SU-DHL-6 (cell line): ENCODE measurements around the gene DNAAF6.
"Not testable (repeated sequence)": the region's sequence is repeated elsewhere in the genome, so short reads cannot be mapped to it uniquely, and the experiment has no call there.

Experiments used
- H2AFZ ChIP-seq: fragments of 200-600 bp; sonication (generic); 2 replicates; pipeline ENCODE4 v1.6.1; 2014; ENCODE audit warnings: low read depth, mild to moderate bottlenecking, moderate library complexity, mixed read lengths, antibody characterized with exemption, low read length; ENCODE audit not compliant: severe bottlenecking
- H3F3A ChIP-seq: fragments of 200-600 bp; shearing (Covaris generic); 2 replicates; pipeline ENCODE4 v1.6.0; 2016; ENCODE audit warnings: antibody characterized with exemption, mild to moderate bottlenecking; ENCODE audit not compliant: insufficient read depth
- H3K27ac ChIP-seq: fragments of 200-600 bp; sonication (generic); 2 replicates; pipeline ENCODE4 v1.5.1; 2016; ENCODE audit warnings: low read depth, mild to moderate bottlenecking, low read length, moderate library complexity, mixed read lengths
- H3K27me3 ChIP-seq: fragments of 200-600 bp; sonication (generic), shearing (Covaris generic); 2 replicates; pipeline ENCODE4 v1.6.0; 2014; ENCODE audit warnings: mild to moderate bottlenecking, low read length
- H3K36me3 ChIP-seq: fragments of 200-600 bp; sonication (generic); 2 replicates; pipeline ENCODE4 v1.6.1; 2014; ENCODE audit warnings: mild to moderate bottlenecking, low read length, mixed read lengths
- H3K4me2 ChIP-seq: fragments of 300-600, 200-600 bp; shearing (Covaris generic), sonication (generic); 2 replicates; pipeline ENCODE4 v1.6.0; 2014; ENCODE audit warnings: low read length, low read depth, mild to moderate bottlenecking; ENCODE audit not compliant: poor library complexity, severe bottlenecking
- H3K4me3 ChIP-seq: fragments of 200-600 bp; sonication (generic); 2 replicates; pipeline ENCODE4 v1.5.1; 2014; ENCODE audit warnings: antibody characterized with exemption, low read length, mild to moderate bottlenecking, mixed read lengths; ENCODE audit not compliant: insufficient read depth, poor library complexity, severe bottlenecking
- H3K79me2 ChIP-seq: fragments of 200-600 bp; sonication (generic); 2 replicates; pipeline ENCODE4 v1.6.1; 2014; ENCODE audit warnings: mild to moderate bottlenecking, low read length, moderate library complexity; ENCODE audit not compliant: insufficient read depth
- H3K9ac ChIP-seq: fragments of 200-600 bp; sonication (generic); 2 replicates; pipeline ENCODE4 v1.7.0; 2014; ENCODE audit warnings: mild to moderate bottlenecking, low read length
- H3K9me2 ChIP-seq: fragments of 200-600 bp; sonication (generic); replicated peaks from 2 replicates; pipeline ENCODE4 v1.6.1; 2014; ENCODE audit warnings: low read length; ENCODE audit not compliant: insufficient read depth
- H3K9me3 ChIP-seq: fragments of 200-600 bp; sonication (generic); 2 replicates; pipeline ENCODE4 v1.6.1; 2014; ENCODE audit warnings: low read length, mixed read lengths; ENCODE audit not compliant: insufficient read depth
- H4K20me1 ChIP-seq: fragments of 200-600 bp; sonication (generic); 2 replicates; pipeline ENCODE4 v1.6.1; 2014; ENCODE audit warnings: low read depth, mild to moderate bottlenecking, antibody characterized with exemption, low read length, moderate library complexity, mixed read lengths
- CTCF ChIP-seq: fragments of 200-600 bp; sonication (generic); IDR thresholded peaks from one replicate; pipeline ENCODE4 v1.5.1; 2017; ENCODE audit warnings: antibody characterized with exemption, mild to moderate bottlenecking, low read length, moderate library complexity; ENCODE audit not compliant: insufficient read depth, poor library complexity, severe bottlenecking
- EZH2phosphoT487 ChIP-seq: fragments of 200-600 bp; sonication (generic), shearing (Covaris generic); conservative IDR thresholded peaks from 2 replicates; pipeline ENCODE4 v1.6.1; 2018; ENCODE audit warnings: mild to moderate bottlenecking, antibody characterized with exemption, low read length, moderate library complexity, mixed read lengths

Gene DNAAF6

GRCh38 chrX:107197319-107197718, 9.1 kb upstream of the DNAAF6 start:
- Histone ChIP-seq H3K9me3 (no peaks in the 10 kb centered on the region), H3K9ac (no peak overlapping the region), H3K9me2 (no peaks in the 10 kb centered on the region), H3K27ac (no peak overlapping the region), H3K4me3 (no peak overlapping the region), H3F3A (no peaks in the 10 kb centered on the region), H3K36me3 (no peaks in the 10 kb centered on the region), H3K27me3 (no peaks in the 10 kb centered on the region), H3K79me2 (no peaks in the 10 kb centered on the region), H4K20me1 (no peaks in the 10 kb centered on the region), H3K4me2 (no peak overlapping the region), H2AFZ (no peak overlapping the region)
- TF ChIP-seq CTCF (no peak), EZH2phosphoT487 (no peak)

GRCh38 chrX:107198074-107198473, 8.3 kb upstream of the DNAAF6 start:
- not testable (repeated sequence) for H3K79me2 ChIP-seq, H3K9me2 ChIP-seq, H3K9ac ChIP-seq, H3K9me3 ChIP-seq, H3K36me3 ChIP-seq, H3K27me3 ChIP-seq, H4K20me1 ChIP-seq, H3F3A ChIP-seq, H3K27ac ChIP-seq, H3K4me2 ChIP-seq, H2AFZ ChIP-seq, H3K4me3 ChIP-seq

- TF ChIP-seq CTCF: no peak
- TF ChIP-seq EZH2phosphoT487: no peak
- Histone ChIP-seq H3K79me2 (no peaks in the 10 kb centered on the region), H3K9me2 (no peaks in the 10 kb centered on the region), H3K27ac (no peak overlapping the region), H2AFZ (no peak overlapping the region), H3K9ac (no peak overlapping the region), H3K4me2 (no peak overlapping the region), H3K27me3 (no peaks in the 10 kb centered on the region), H3K9me3 (no peaks in the 10 kb centered on the region), H3K36me3 (no peaks in the 10 kb centered on the region), H4K20me1 (no peaks in the 10 kb centered on the region), H3K4me3 (no peak overlapping the region), H3F3A (no peaks in the 10 kb centered on the region)
Measured at GRCh38 chrX:107199491-107199890, 6.9 kb upstream of the DNAAF6 start.

- Histone ChIP-seq H3K4me3 (no peak overlapping the region), H2AFZ (no peak overlapping the region), H3K9ac (no peak overlapping the region), H3K4me2 (no peak overlapping the region), H3K79me2 (no peaks in the 10 kb centered on the region), H3K27me3 (no peaks in the 10 kb centered on the region), H3K9me3 (no peaks in the 10 kb centered on the region), H3K9me2 (no peaks in the 10 kb centered on the region), H3F3A (no peaks in the 10 kb centered on the region; the same call in 1 of the 2 replicates), H4K20me1 (no peaks in the 10 kb centered on the region), H3K27ac (no peak overlapping the region), H3K36me3 (no peaks in the 10 kb centered on the region)
- TF ChIP-seq CTCF (no peak), EZH2phosphoT487 (no peak)
Measured at GRCh38 chrX:107204068-107204605, 2.3 kb upstream of the DNAAF6 start.
